HUES64 (cell line): ENCODE measurements around the gene MGAT5.

Experiments
- H3K27ac ChIP-seq: 2 replicates; pipeline ENCODE4 v1.7.0; 2013; ENCODE audit warnings: low read depth, low read length, inconsistent platforms
- H3K27me3 ChIP-seq: 2 replicates; pipeline ENCODE4 v1.6.1; 2013; ENCODE audit warnings: mild to moderate bottlenecking, low read length; ENCODE audit not compliant: insufficient read depth
- H3K36me3 ChIP-seq: 2 replicates; pipeline ENCODE4 v1.6.1; 2013; ENCODE audit warnings: mild to moderate bottlenecking, low read length; ENCODE audit not compliant: insufficient read depth
- H3K4me1 ChIP-seq: 2 replicates; pipeline ENCODE4 v1.6.1; 2013; ENCODE audit warnings: mild to moderate bottlenecking, low read length, moderate library complexity; ENCODE audit not compliant: insufficient read depth
- H3K4me3 ChIP-seq: 2 replicates; pipeline ENCODE4 v1.5.1; 2013; ENCODE audit warnings: mild to moderate bottlenecking, low read length, moderate library complexity
- H3K9ac ChIP-seq: 2 replicates; pipeline ENCODE4 v1.6.1; 2013; ENCODE audit warnings: mild to moderate bottlenecking, low read depth, low read length
- H3K9me3 ChIP-seq: 2 replicates; pipeline ENCODE4 v1.6.1; 2013; ENCODE audit warnings: low read depth, low read length; ENCODE audit not compliant: insufficient read depth
- WGBS: fragments of 150-250, 120-280 bp; methylation state at CpG from one replicate; pipeline ENCODE4 v1.1.7; 2013; ENCODE audit warnings: missing lambda C conversion rate; 5-methylcytosine and 5-hydroxymethylcytosine counted together

Gene MGAT5

DNA sequence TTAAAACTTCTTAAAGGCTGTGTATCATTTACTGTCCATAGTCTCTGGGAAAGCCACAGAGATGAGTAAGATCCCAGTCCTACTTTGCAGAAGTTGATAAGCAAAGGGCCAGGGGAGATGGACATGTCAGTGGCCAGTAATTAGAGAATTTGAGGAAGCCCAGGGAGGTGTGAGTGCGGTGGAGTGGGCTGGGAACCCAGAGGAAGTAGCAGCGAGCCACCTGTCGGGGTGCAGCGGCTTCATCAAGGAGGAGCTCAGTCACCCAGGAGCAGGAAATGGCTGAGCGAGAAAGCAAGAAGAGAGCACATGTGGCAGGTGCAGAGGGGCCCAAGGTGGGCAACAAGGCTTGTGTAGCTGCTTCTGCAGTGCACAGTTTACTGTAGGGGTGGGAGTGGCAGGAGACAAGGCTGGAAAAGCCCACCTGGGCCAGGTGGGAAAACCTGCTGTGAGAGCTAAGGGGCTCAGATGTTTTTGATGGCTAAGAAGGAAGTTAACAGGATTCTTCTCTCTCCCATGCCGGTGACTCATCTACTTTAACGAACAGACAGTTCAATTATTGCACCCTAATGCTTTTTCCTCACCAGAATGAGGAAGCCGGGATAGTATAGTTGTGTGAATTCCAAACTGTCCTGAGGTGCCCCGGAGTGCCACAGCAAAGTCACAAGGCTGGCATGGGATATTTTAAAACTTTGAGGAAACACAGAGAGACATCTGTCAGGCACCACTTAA lies 34.8 kb upstream of the MGAT5 start:
- no peaks in the 10 kb centered on the region for H3K27me3 ChIP-seq
- peaks cover 37% of the 10 kb centered on the region for H3K4me1 ChIP-seq
- H3K27ac ChIP-seq, result no peak overlapping the region
- no peaks in the 10 kb centered on the region for H3K36me3 ChIP-seq
- peaks cover 4% of the 10 kb centered on the region; the same call in 1 of the 2 replicates for H3K9me3 ChIP-seq
- H3K9ac ChIP-seq, result no peak overlapping the region
- WGBS, result 97% methylated on average over 9 of the region's 9 CpGs
- H3K4me3 ChIP-seq, result no peak overlapping the region

GRCh38 chr2:134220344-134220974 lies 33.4 kb upstream of the MGAT5 start:
- no peak overlapping the region for H3K4me3 ChIP-seq
- 0 out of 2 replicates have a peak overlapping the region, but pooled peaks have one; percentile 1 for H3K9ac ChIP-seq
- peaks cover 39% of the 10 kb centered on the region for H3K4me1 ChIP-seq
- H3K36me3 ChIP-seq, result no peaks in the 10 kb centered on the region
- H3K27ac ChIP-seq, result no peak overlapping the region
- H3K27me3 ChIP-seq, result no peaks in the 10 kb centered on the region
- H3K9me3 ChIP-seq, result no peaks in the 10 kb centered on the region
- 60% methylated on average over 6 of the region's 7 CpGs for WGBS

GRCh38 chr2:134224005-134224404 lies 29.9 kb upstream of the MGAT5 start:
- WGBS, result 94% methylated on average over 3 of the region's 3 CpGs
- Histone ChIP-seq H3K4me3 (no peak overlapping the region), H3K9ac (no peak overlapping the region), H3K27me3 (no peaks in the 10 kb centered on the region), H3K27ac (no peak overlapping the region), H3K36me3 (no peaks in the 10 kb centered on the region), H3K9me3 (peaks cover 16% of the 10 kb centered on the region), H3K4me1 (peaks cover 42% of the 10 kb centered on the region)

GRCh38 chr2:134225173-134225572 lies 28.7 kb upstream of the MGAT5 start:
- Histone ChIP-seq H3K9ac (no peak overlapping the region), H3K9me3 (peaks cover 28% of the 10 kb centered on the region), H3K27me3 (no peaks in the 10 kb centered on the region), H3K36me3 (no peaks in the 10 kb centered on the region), H3K4me3 (no peak overlapping the region), H3K4me1 (peaks cover 31% of the 10 kb centered on the region), H3K27ac (no peak overlapping the region)
- 88% methylated on average over 1 of the region's 2 CpGs for WGBS

GRCh38 chr2:134225841-134226240 lies 28.0 kb upstream of the MGAT5 start:
- 39% methylated on average over 2 of the region's 2 CpGs for WGBS
- no peak overlapping the region for H3K4me3 ChIP-seq
- no peak overlapping the region for H3K27ac ChIP-seq
- no peak overlapping the region for H3K9ac ChIP-seq
- no peaks in the 10 kb centered on the region for H3K36me3 ChIP-seq
- peaks cover 25% of the 10 kb centered on the region for H3K4me1 ChIP-seq
- H3K27me3 ChIP-seq, result no peaks in the 10 kb centered on the region
- peaks cover 28% of the 10 kb centered on the region for H3K9me3 ChIP-seq

DNA sequence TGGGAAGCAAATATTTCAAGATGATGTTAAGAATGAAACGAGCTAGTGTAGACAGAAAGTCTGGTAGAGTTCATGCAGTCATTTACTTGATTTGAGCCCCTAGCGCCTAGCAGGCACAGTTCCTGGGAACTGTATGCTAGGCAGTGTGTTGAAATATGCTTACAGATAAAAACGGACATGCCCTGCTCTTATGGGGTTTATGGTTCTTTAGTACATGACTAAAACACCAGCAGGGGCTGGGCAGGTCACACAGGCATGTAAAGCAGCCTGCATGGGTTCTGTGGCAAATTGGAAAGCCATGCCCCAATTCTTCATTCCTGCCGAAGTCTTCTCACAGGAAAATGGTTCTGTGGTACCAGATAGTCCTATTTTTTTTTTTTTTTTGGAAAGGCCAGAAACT lies 27.3 kb upstream of the MGAT5 start:
- Histone ChIP-seq H3K9ac (no peak overlapping the region), H3K36me3 (no peaks in the 10 kb centered on the region), H3K27ac (no peak overlapping the region), H3K9me3 (peaks cover 28% of the 10 kb centered on the region), H3K4me1 (peaks cover 17% of the 10 kb centered on the region; the same call in 1 of the 2 replicates), H3K4me3 (no peak overlapping the region), H3K27me3 (no peaks in the 10 kb centered on the region)
- WGBS, result 83% methylated on average over 4 of the region's 4 CpGs

GRCh38 chr2:134227666-134228065 lies 26.2 kb upstream of the MGAT5 start:
- Histone ChIP-seq H3K9me3 (peaks cover 28% of the 10 kb centered on the region), H3K4me1 (peaks cover 14% of the 10 kb centered on the region; the same call in 1 of the 2 replicates), H3K27ac (no peak overlapping the region), H3K9ac (no peak overlapping the region), H3K27me3 (no peaks in the 10 kb centered on the region), H3K36me3 (no peaks in the 10 kb centered on the region), H3K4me3 (no peak overlapping the region)
- 98% methylated on average over 3 of the region's 3 CpGs for WGBS

DNA sequence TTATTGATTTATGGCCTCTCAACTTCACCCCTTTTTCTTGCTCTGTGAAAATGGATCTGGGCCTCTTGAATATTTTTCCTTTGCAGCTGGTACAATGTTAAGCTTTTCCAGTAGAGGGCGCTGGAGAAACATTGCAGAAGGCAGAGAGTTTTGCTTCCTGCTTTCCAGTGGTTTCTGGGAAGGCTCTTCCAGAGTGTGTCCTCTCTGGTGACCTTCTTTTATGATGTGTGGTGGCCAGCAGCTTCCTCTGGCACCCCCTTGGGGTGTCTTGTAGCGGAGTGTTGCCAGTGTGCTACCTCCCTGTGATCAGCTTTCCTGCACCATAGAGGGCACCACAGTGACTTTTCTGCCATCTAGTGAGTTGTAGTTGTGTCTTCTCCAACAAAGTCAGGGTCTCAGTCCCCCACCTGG lies 25.4 kb upstream of the MGAT5 start:
- peaks cover 14% of the 10 kb centered on the region; the same call in 1 of the 2 replicates for H3K4me1 ChIP-seq
- WGBS, result 76% methylated on average over 2 of the region's 2 CpGs
- no peaks in the 10 kb centered on the region for H3K36me3 ChIP-seq
- peaks cover 28% of the 10 kb centered on the region for H3K9me3 ChIP-seq
- no peak overlapping the region for H3K4me3 ChIP-seq
- no peak overlapping the region for H3K9ac ChIP-seq
- no peak overlapping the region for H3K27ac ChIP-seq
- no peaks in the 10 kb centered on the region for H3K27me3 ChIP-seq

- Histone ChIP-seq H3K27me3 (no peaks in the 10 kb centered on the region), H3K9me3 (peaks cover 28% of the 10 kb centered on the region), H3K9ac (no peak overlapping the region), H3K4me1 (peaks cover 14% of the 10 kb centered on the region; the same call in 1 of the 2 replicates), H3K4me3 (no peak overlapping the region), H3K27ac (no peak overlapping the region), H3K36me3 (no peaks in the 10 kb centered on the region)
- no CpG with 5 or more reads among the region's 2 CpGs for WGBS
These were observed 24.3 kb upstream of the MGAT5 start for GRCh38 chr2:134229540-134229939.

DNA sequence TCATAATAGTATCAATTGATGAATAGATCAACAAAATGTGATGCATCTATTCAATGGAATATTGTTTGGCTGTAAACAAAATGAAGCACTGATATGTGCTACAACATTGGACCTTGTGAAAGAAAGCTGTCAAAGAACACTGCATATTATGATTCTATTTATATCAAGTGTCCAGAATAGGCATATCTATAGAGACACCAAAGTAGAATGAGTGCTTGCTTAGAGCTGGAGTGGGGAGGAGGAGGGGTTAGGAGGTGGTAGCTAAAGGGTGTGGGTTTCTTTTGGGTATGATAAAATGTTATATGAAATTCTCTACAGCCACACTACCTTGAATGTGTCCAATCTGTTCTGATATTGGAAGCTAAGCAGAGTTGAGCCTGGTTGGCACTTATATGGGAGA lies 23.0 kb upstream of the MGAT5 start:
- Histone ChIP-seq H3K9ac (no peak overlapping the region), H3K4me3 (no peak overlapping the region), H3K9me3 (peaks cover 28% of the 10 kb centered on the region), H3K27me3 (no peaks in the 10 kb centered on the region), H3K36me3 (no peaks in the 10 kb centered on the region), H3K27ac (no peak overlapping the region), H3K4me1 (peaks cover 7% of the 10 kb centered on the region; the same call in 1 of the 2 replicates)

- H3K27ac ChIP-seq, result no peak overlapping the region
- 96% methylated on average over 2 of the region's 3 CpGs for whole genome bisulfite sequencing
These were observed 22.4 kb upstream of the MGAT5 start for GRCh38 chr2:134231301-134231964.

More at GRCh38 chr2:134231301-134231964, 22.4 kb upstream of the MGAT5 start:
- H3K9me3 ChIP-seq, result peaks cover 28% of the 10 kb centered on the region
- no peak overlapping the region for H3K4me3 ChIP-seq
- no peaks in the 10 kb centered on the region for H3K27me3 ChIP-seq
- H3K9ac ChIP-seq, result no peak overlapping the region
- no peaks in the 10 kb centered on the region for H3K36me3 ChIP-seq
- 0 out of 2 replicates have a peak, but pooled peaks cover 2% of the 10 kb centered on the region for H3K4me1 ChIP-seq
